Body of pancreas (tissue), 4 donors: Measurements from ENCODE around the gene INTS12.

Source experiments
- CTCF ChIP-seq, 7 experiments: fragments of 450-650 bp in 4 of 7; fragments of 200-600 bp in 3 of 7; sonication (generic) in 3 of 7; IDR thresholded peaks; one replicate each; pipeline ENCODE4 v1.5.1; 2016 to 2019; ENCODE audit warnings: antibody characterized with exemption in 7 of 7
- POLR2A ChIP-seq, 3 donors: fragments of 450-650 bp; IDR thresholded peaks; one replicate each; pipeline ENCODE4 v1.6.1; 2016; ENCODE audit warnings: antibody characterized with exemption in 3 of 3, mild to moderate bottlenecking in 2 of 3

GRCh38 chr4:105686571-105686970 lies 21.9 kb downstream of the INTS12 start:
- no peak for TF ChIP-seq POLR2A (IDR thresholded peaks at IDR 0.05)
- TF ChIP-seq CTCF (IDR thresholded peaks at IDR 0.05): no peak
